Hepatocyte (in vitro differentiated cells): ENCODE data around the gene MAGI2.

Source experiments
- EZH2phosphoT487 ChIP-seq: fragments of 200-600 bp; sonication (generic); IDR thresholded peaks from one replicate; pipeline ENCODE4 v1.6.1; 2018; ENCODE audit warnings: antibody characterized with exemption, mild to moderate bottlenecking, low read depth, moderate library complexity; ENCODE audit not compliant: unreplicated experiment, severe bottlenecking
- TF ChIP-seq, protein P1 (sequence below): fragments of 200-600 bp; sonication (generic); IDR thresholded peaks from 2 replicates; pipeline ENCODE4 v1.5.1; 2016; ENCODE audit warnings: antibody characterized with exemption, mild to moderate bottlenecking; ENCODE audit not compliant: poor library complexity

GRCh38 chr7:78539825-78540224, 913.6 kb downstream of the MAGI2 start:
- TF ChIP-seq, protein P1, sequence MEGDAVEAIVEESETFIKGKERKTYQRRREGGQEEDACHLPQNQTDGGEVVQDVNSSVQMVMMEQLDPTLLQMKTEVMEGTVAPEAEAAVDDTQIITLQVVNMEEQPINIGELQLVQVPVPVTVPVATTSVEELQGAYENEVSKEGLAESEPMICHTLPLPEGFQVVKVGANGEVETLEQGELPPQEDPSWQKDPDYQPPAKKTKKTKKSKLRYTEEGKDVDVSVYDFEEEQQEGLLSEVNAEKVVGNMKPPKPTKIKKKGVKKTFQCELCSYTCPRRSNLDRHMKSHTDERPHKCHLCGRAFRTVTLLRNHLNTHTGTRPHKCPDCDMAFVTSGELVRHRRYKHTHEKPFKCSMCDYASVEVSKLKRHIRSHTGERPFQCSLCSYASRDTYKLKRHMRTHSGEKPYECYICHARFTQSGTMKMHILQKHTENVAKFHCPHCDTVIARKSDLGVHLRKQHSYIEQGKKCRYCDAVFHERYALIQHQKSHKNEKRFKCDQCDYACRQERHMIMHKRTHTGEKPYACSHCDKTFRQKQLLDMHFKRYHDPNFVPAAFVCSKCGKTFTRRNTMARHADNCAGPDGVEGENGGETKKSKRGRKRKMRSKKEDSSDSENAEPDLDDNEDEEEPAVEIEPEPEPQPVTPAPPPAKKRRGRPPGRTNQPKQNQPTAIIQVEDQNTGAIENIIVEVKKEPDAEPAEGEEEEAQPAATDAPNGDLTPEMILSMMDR: no peak
- TF ChIP-seq EZH2phosphoT487: no peak
